LNCaP clone FGC (cell line): ENCODE results near the gene TPRG1.

Experiments
- DNase-seq: peaks from one replicate; pipeline ENCODE4 v3.0.0-alpha.2; 2011; ENCODE audit warnings: low read depth
- H3K4me3 ChIP-seq: 2 replicates; pipeline ENCODE4 v1.5.1; 2011; ENCODE audit warnings: mild to moderate bottlenecking, low read depth, low read length, control low read depth
- CTCF ChIP-seq: IDR thresholded peaks from 2 replicates; pipeline ENCODE4 v1.5.1; 2012; ENCODE audit warnings: mild to moderate bottlenecking; ENCODE audit not compliant: control insufficient read depth, insufficient read depth; ENCODE audit errors: extremely low read depth

Gene TPRG1

GRCh38 chr3:189172668-189173419 is 1.1 kb downstream of the TPRG1 start:
- no peak for TF ChIP-seq CTCF
- no peak for DNase-seq
- H3K4me3 ChIP-seq = no peak overlapping the region

- no peak overlapping the region for H3K4me3 ChIP-seq
- no peak for DNase-seq
- TF ChIP-seq CTCF = no peak
Measured at GRCh38 chr3:189184566-189184965, 12.8 kb downstream of the TPRG1 start.

- H3K4me3 ChIP-seq = no peak overlapping the region
- no peak for TF ChIP-seq CTCF
Measured at GRCh38 chr3:189186101-189186500, 14.3 kb downstream of the TPRG1 start.

GRCh38 chr3:189188466-189188865 is 16.7 kb downstream of the TPRG1 start:
- peak; percentile 92 for DNase-seq
- no peak overlapping the region for H3K4me3 ChIP-seq
- TF ChIP-seq CTCF = no peak

More at GRCh38 chr3:189186101-189186500, 14.3 kb downstream of the TPRG1 start:
- no peak for DNase-seq

- no peak for DNase-seq
- TF ChIP-seq CTCF = no peak
- H3K4me3 ChIP-seq = no peak overlapping the region
Measured at GRCh38 chr3:189192725-189193124, 21.0 kb downstream of the TPRG1 start.

- TF ChIP-seq CTCF = peak; percentile 36
Measured at GRCh38 chr3:189195302-189195701, 23.5 kb downstream of the TPRG1 start.

GRCh38 chr3:189202106-189202505 is 30.3 kb downstream of the TPRG1 start:
- no peak for TF ChIP-seq CTCF
- no peak for DNase-seq
- H3K4me3 ChIP-seq = no peak overlapping the region

More at GRCh38 chr3:189195302-189195701, 23.5 kb downstream of the TPRG1 start:
- no peak overlapping the region for H3K4me3 ChIP-seq
- DNase-seq = no peak
